Superior temporal gyrus (tissue), 1 donor: ENCODE results near the gene HMGXB3.
A peak's percentile ranks its signal among the peaks of the same experiment; 100 is the strongest.

ENCODE experiments used
- DNase-seq: peaks from one replicate; pipeline ENCODE4 v3.0.0-alpha.2; 2016; ENCODE audit errors: extremely low spot score

HMGXB3 gene

DNA sequence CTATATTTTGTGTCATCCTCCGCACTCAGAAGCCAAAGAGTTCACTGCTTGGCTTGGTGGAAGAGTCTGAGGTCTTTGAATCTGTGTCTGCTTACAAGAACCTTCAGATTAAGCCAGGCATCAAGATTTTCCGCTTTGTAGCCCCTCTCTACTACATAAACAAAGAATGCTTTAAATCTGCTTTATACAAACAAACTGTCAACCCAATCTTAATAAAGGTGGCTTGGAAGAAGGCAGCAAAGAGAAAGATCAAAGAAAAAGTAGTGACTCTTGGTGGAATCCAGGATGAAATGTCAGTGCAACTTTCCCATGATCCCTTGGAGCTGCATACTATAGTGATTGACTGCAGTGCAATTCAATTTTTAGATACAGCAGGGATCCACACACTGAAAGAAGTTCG lies 19.3 kb upstream of the HMGXB3 start:
- DNase-seq: no peak

GRCh38 chr5:149982505-149982904 lies 18.0 kb upstream of the HMGXB3 start:
- no peak for DNase-seq

DNA sequence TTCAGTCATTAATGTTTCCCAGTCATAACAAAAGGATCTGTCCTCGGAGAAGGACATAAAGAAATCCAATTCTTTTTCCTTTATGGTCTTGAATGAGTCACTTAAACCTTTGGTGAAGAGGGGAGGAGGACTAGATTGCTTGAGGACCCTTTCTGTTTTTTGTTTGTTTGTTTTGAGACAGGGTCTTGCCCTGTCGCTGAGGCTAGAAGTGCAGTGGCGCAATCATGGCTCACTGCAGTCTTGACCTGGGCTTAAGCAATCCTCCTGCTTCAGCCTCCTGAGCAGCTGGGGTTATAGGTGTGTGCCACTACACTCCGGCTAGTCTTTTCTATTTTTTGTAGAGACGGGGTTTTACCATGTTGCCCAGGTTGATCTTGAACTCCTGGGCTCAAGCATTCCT lies 12.4 kb upstream of the HMGXB3 start:
- DNase-seq: no peak

- DNase-seq: peak; percentile 91
Measured at GRCh38 chr5:149990518-149991376, 9.8 kb upstream of the HMGXB3 start.

DNA sequence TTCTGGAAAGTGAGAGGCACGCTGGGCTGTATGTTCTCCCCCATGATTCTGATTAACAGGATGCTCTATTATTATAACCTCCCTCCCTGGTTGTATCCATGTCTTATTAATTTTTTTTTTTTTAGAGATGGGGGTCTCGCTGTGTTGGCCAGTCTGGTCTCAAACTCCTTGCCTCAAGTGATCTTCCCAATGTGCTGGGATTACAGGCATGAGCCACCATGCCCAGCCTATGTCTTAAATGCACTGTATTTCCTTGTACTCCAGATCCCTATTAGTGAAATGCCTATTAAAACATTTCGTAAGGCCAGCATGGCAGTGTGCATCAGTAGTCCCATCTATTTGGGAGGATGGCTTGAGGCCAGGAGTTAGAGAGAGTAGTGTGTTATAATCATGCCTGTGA lies 7.1 kb upstream of the HMGXB3 start:
- no peak for DNase-seq

GRCh38 chr5:149995385-149996204 lies 4.9 kb upstream of the HMGXB3 start:
- peak; percentile 81 for DNase-seq

DNA sequence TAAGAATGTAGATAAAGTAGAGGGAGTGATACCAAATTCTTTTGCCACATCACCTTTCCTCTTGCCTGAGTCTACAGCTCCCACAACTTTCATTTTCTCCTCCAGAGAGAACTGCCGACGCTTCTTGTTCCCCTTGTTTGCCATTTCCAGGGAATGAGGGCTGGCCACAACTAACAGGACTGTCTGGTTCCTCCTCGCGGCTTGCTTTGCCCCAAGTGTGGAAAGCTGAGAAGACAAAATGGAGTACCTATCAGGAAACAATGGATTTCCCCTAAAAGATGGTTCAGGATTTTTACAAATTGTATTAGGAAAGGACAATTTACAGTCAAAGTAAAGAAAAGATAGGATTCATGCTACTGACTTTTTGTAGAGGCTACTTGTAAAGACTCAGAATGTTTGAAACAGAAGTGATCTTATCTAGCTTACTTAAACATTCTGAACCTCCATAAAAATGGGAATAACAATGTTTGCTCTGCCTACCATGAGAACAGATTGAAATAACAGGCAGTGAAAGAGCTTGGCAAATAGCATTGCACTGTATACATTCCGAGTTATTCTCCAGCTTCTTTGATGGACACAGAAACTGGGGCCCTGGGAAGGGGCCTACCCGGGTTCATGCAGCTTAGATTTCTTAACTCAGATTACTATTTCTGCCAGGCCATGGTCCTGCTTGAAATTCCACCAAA lies 4.2 kb upstream of the HMGXB3 start:
- DNase-seq: no peak

GRCh38 chr5:149998281-149998680 lies 2.3 kb upstream of the HMGXB3 start:
- no peak for DNase-seq

DNA sequence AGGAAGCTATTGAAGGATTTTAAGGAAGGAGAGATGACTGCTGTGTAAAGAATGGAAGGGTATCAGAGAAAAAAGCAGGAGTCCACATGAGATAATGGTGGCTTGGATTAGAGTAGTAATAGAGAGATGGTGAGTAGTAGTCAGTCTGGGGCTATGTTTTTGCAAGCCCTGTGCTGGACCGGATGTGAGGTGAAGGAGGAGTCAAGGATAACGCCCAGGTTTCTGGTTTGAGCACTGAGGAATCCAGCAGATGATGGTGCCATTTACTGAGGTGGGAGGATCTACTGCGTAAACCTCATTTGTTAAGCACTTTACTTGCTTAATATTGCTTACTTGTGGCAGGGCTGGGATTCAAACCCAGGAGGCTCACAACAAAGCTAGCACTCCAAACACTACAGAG lies 1.2 kb upstream of the HMGXB3 start:
- no peak for DNase-seq

DNA sequence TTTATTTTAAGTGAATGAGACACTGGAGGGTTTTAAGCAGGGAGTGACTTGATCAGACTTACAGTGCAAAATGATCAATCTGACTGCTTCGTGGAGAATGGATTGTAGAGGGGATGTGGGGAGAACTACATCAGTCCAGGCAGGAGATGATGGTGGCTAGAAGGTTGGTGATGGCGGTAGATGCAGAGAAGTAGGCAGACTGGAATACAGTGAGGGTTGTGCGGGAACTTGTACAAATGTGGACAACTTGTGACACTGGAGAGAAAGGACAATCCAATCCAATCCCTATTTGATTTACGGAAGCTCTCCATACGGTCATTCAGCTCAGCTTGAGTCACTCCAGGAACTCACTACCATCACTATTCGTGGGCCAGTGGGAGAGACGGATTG lies 678 bp upstream of the HMGXB3 start:
- DNase-seq: no peak

GRCh38 chr5:150000990-150001659 lies 586 bp downstream of the HMGXB3 start:
- DNase-seq: no peak

DNA sequence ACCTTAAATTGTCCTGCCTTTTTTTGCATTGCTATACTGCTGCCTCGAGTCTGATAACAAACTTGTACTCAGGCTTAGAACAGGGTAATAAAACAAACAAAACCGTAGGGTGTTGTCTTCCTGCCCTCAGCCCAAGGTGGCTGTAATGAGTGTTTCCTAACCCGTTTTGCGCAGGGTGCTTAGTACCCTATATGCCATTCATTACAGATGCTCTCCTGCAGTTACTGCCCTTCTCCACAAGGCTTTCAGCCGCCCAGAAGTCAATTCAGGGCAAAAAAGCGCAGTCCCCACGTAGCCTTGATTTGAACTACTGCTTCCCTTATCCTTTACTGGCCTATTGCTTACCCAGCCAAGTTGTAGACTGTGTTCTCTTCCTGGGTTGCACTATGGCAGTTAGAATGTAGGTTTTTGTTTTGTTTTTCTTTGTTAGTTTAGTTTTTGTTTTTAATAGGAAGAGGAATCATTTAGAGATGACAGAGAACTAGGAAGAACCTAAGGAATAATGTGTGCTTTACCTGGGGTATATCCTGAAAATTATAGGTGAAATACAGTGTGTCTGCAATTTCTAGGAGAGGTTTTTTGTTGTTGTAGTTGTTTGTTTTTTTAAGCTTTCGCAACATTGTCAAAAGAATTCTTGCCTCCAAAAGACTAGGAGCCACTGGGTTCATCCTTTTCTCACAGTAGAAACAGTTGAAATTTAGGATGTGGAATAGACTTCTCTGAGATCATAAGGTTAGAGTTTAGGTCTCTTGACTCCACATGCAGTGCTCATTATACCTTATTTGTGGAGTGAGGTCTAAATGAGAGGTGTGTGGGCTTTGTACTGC lies 1.3 kb downstream of the HMGXB3 start:
- DNase-seq: peak; percentile 42

DNA sequence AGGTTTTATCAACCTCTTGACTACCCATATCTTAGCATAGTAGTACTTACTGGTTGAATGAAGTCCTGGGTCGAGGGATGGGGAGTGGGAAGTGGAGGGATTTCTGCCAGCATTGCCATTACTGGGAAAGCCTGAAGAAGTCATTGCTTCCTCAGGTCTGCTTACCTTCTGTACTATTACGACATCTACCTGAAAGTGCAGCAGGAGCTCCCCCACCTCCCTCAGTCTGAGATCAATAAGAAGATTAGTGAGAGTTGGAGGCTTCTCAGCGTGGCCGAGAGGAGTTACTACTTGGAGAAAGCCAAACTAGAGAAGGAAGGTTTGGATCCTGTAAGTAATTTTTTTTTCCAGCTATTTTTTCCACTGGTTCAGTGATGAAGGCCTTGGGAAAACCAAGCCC lies 5.8 kb downstream of the HMGXB3 start:
- DNase-seq: no peak

GRCh38 chr5:150007050-150007449 lies 6.5 kb downstream of the HMGXB3 start:
- DNase-seq: no peak

- no peak for DNase-seq
Measured at GRCh38 chr5:150009671-150010387, 9.3 kb downstream of the HMGXB3 start.

- no peak for DNase-seq
Measured at GRCh38 chr5:150013931-150014330, 13.4 kb downstream of the HMGXB3 start.

GRCh38 chr5:150014456-150014855 lies 13.9 kb downstream of the HMGXB3 start:
- DNase-seq: no peak

- no peak for DNase-seq
Measured at GRCh38 chr5:150015415-150015814, 14.9 kb downstream of the HMGXB3 start.

DNA sequence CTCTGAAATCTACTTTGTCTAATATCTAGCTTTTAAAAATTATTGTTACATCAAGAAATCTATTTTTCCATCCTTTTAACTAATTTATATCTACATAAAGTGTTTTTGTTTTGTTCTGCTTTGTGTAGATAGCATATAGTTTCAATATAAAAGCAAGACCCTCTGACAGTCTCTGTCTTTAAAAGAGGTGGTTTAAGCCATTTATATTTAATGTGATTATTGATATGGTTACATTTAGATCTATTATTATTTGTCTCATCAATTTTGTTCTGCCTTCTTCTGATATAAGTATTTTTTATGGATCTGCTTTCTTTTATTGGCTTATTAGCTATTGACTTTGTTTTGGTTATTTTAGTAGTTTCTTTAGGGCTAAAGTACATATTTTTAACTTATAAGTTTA lies 16.0 kb downstream of the HMGXB3 start:
- no peak for DNase-seq
